8988T (cell line): ENCODE results near the gene ZNF217.
"Not testable (repeated sequence)": the region's sequence is repeated elsewhere in the genome, so short reads cannot be mapped to it uniquely, and the experiment has no call there.

Experiments
- DNase-seq: peaks from one replicate; pipeline ENCODE4 v3.0.0; 2011

Gene ZNF217

GRCh38 chr20:53523615-53524014 is 70.0 kb downstream of the ZNF217 start:
- not testable (repeated sequence) for DNase-seq

DNA sequence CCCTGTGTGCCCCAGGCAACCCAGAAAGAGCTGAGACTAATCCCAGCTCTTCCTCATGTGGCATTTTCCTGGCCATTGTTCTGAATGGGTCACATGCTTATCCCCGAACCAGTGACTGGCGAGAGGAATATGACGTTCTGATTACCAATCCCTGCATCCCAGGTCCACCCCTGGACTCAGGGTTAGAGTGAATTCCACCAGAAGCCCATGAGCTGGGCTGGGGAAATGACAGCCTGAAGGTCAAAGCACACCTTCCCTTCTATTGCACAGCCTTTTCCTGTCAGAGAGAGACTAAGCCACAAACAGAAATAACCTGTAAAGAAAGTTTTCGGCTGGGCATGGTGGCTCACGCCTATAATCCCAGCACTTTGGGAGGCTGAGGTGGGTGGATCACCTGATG is 70.9 kb downstream of the ZNF217 start:
- no peak for DNase-seq

- DNase-seq, result no peak
Measured at GRCh38 chr20:53522026-53522425, 71.6 kb downstream of the ZNF217 start.

DNA sequence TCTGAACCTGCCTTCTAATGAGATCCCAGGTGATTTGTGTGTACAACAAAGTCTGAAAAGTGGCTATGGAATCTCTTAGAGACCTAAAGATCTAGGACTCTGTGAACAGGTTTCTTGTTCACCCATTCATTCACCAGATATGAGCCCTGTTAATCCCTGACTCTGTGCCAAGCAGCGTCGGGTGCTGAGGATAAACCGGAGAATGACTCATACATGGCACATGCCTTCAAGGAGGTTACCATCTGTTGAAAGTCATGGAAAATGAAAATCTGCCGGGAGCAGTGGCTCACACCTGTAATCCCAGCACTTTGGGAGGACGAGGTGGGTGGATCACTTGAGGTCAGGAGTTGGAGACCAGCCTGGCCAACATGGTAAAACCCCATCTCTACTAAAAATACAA is 72.2 kb downstream of the ZNF217 start:
- not testable (repeated sequence) for DNase-seq

DNA sequence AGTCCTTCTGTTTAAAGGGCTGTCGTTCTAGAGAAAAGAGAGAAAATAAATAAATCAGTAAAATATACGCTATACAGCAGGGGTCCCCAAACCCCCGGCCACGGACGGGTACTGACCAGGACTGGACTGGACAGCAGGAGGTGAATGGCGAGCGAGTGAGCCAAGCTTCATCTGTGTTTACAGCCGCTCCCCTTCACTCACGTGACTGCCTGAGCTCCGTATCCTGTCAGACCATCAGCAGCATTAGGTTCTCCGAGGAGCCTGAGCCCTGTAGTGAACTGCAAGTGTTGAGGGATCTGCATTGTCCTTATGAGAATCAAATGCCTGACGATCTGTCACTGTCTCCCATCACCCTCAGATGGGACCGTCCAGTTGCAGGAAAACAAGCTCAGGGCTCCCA is 76.5 kb downstream of the ZNF217 start:
- DNase-seq, result no peak
